HT-29 (cell line): ENCODE measurements around the gene CAPRIN1. TPM values are rescaled to one million over a fixed set of nuclear protein-coding genes. Genes with fewer than 3 reads are reported as not detected.

Experiments
- DNase-seq: peaks from one replicate; pipeline ENCODE4 v3.0.0-alpha.2; 2015; ENCODE audit warnings: low spot score
- total RNA-seq: library from RNA; depleted of rRNA; stranded (reverse); fragments of >200 nt; shearing (Covaris generic); gene quantifications from 2 replicates; pipeline ENCODE4 v1.2.3, GENCODE V29; 2014; rRNA removed

Gene CAPRIN1, protein sequence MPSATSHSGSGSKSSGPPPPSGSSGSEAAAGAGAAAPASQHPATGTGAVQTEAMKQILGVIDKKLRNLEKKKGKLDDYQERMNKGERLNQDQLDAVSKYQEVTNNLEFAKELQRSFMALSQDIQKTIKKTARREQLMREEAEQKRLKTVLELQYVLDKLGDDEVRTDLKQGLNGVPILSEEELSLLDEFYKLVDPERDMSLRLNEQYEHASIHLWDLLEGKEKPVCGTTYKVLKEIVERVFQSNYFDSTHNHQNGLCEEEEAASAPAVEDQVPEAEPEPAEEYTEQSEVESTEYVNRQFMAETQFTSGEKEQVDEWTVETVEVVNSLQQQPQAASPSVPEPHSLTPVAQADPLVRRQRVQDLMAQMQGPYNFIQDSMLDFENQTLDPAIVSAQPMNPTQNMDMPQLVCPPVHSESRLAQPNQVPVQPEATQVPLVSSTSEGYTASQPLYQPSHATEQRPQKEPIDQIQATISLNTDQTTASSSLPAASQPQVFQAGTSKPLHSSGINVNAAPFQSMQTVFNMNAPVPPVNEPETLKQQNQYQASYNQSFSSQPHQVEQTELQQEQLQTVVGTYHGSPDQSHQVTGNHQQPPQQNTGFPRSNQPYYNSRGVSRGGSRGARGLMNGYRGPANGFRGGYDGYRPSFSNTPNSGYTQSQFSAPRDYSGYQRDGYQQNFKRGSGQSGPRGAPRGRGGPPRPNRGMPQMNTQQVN
- total RNA-seq = 360 and 372 TPM in 2 replicates

GRCh38 chr11:34051349-34052035 lies at the start of gene CAPRIN1:
Gene CAPRIN1, plus strand, starts transcription at chr11:34051731. Its CDS starts 690 bp downstream, at chr11:34052421.
- DNase-seq = peak; percentile 95

DNA sequence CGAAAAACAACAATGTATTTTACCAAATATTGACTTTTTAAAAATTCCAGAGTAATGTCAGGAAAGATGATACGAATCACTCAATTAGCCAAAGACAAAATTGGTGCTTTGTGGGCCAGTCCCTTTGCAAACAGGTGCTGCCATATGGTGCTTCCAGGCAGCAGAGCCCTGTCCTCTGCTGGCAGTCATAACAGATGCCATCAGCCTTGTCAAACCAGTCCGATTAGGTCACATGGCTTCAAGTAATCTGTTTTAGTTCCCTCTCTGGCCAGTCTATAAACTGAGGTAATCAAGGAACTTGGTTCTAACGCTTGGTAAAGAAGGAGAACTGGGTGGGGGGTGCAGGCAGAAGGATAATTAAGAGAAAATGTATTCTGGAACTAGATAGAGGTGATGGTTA lies 49.1 kb upstream of the CAPRIN1 start:
- DNase-seq = peak; percentile 63

- no peak for DNase-seq
These were observed 47.3 kb upstream of the CAPRIN1 start for GRCh38 chr11:34004236-34004635.

- DNase-seq = no peak
These were observed 44.7 kb upstream of the CAPRIN1 start for GRCh38 chr11:34006876-34007275.

DNA sequence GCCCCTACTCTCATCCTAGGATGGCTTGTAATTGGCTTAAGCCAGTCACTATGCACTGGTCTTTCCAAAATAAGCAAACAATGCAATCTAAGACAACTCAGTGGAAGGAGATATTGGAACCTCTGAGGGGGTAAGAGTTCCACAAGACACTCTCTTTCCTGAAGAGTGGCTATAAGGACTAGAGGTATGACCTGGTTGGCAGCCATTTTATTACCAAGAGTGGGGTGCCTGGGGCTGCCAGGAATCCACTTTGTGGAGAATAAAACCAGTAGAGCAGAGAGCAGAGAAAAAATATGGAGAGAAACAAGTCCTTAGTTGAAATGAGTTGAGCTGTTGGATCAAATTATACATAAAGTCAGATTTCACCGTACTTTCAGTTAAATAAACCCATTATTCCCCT lies 38.8 kb upstream of the CAPRIN1 start:
- DNase-seq = no peak

GRCh38 chr11:34013898-34014571 lies 37.5 kb upstream of the CAPRIN1 start:
- no peak for DNase-seq

- no peak for DNase-seq
These were observed 29.4 kb upstream of the CAPRIN1 start for GRCh38 chr11:34021977-34022735.

DNA sequence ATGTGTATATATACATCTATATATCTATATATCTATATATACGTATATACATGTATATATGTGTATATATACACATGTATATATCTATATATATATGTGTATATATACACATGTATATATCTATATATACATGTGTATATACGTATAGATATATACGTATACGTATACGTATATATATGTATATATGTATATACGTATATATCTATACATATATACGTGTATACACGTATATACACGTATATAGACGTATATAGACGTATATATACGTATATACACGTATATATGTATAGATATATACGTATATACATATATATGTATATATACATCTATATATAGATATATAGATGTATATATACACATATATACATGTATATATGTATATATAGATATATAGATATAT lies 25.1 kb upstream of the CAPRIN1 start:
- no peak for DNase-seq

DNA sequence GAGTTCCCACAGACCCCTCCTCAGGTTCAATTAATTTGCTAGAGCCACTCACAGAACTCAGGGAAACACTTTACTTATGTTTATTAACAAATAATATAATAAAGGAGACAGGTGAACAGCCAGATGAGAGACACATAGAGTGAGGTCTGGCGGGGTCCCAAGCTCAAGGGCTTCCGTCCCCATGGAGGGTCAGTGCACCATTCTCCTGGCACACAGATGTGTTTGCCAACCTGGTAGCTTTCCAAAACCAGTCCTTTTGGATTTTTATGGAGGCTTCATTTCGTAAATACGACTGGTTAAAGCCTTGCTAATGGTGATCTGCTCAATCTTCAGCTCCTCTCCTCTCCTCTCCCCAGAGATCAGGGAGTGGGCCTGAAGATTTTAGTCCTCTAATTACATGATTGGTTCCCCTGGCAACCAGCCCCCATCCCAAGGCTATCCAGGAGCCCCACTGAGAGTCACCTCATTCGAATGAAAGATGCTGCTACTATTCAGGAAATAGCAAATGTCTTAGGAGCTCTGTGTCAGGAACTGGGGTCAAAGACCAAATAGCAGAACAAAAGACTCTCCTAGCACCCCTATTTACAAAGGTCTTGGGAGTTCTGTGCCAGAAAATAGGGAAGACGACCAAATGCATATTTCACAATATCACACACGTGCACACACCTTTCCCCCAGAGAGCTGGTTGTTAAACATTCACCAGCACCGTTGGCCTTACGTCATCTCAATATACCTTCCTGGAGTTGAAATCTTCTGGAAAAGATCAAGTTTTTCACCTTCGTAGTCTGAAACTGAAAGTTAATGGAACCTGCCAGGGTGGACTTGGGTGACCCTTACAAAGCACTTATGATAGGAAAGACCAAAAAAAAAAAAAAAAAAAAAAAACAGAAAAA lies 23.8 kb upstream of the CAPRIN1 start:
- DNase-seq = peak; percentile 37

- no peak for DNase-seq
These were observed 23.1 kb upstream of the CAPRIN1 start for GRCh38 chr11:34028425-34028824.

DNA sequence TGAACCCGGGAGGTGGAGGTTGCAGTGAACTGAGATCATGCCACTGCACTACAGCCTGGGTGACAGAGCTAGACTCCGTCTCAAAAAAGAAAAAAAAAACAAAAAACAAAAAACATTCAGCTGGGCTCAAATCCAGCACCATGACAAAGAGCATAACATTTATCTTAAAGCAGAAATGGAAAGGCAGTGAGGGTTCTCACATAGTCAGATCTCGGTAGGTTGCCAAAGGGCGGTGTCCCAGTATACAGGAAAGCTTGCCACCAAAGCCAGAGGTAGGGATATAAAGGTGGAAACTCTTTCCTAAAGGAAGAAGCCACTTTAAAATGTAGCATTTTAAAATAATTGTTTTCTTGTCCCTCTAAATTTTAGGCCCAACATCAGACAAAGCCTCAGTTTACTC lies 22.4 kb upstream of the CAPRIN1 start:
- DNase-seq = no peak

GRCh38 chr11:34030382-34030781 lies 21.1 kb upstream of the CAPRIN1 start:
- no peak for DNase-seq

- DNase-seq = no peak
These were observed 18.1 kb upstream of the CAPRIN1 start for GRCh38 chr11:34033399-34033798.

DNA sequence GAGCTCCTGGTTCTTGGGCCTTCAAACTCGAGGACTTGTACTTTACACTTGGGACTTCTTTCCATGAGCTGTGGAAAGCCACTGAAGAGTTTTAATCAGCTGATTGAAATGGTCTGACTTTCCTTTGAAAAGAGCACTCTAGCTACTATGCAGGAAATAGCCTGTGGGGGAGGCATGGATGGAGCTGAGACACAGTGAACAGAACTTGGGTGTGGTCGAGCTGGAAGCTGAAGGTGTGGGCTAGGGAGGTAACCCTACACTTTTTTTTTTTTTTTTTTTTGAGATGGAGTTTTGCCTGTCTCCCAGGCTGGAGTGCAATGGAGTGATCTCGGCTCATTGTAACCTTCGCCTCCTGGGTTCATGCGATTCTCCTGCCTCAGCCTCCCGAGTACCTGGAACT lies 17.5 kb upstream of the CAPRIN1 start:
- DNase-seq = no peak

- no peak for DNase-seq
These were observed 15.1 kb upstream of the CAPRIN1 start for GRCh38 chr11:34036456-34036855.

DNA sequence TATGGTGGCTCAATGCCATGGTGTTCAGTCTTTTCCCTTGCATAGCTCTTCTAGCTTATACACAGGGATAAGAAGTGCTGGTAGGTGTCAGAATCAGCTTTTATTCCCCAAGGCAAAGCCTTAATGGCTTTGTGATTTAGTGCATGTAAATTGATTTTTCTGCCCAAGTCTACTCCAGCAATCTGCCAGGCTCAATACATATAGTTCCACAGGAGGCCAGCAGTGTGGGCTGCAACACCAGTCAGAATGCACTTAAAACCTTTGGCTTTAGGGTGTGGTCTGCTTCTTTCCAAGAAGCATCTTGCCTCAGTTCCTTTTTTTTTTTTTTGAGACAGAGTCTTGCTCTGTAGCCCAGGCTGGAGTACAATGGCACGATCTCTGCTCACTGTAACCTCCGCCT lies 14.5 kb upstream of the CAPRIN1 start:
- no peak for DNase-seq

- no peak for DNase-seq
These were observed 11.0 kb upstream of the CAPRIN1 start for GRCh38 chr11:34040571-34040970.

GRCh38 chr11:34044664-34045485 lies 6.7 kb upstream of the CAPRIN1 start:
- peak; percentile 61 for DNase-seq

- no peak for DNase-seq
These were observed 2.5 kb upstream of the CAPRIN1 start for GRCh38 chr11:34049028-34049427.
